GM23248 (cell line): ENCODE measurements around the gene NTN5. TPM values are rescaled to one million over a fixed set of nuclear protein-coding genes. Genes with fewer than 3 reads are reported as not detected.

Experiments used
- DNase-seq: peaks from one replicate; pipeline ENCODE4 v3.0.0-alpha.2; 2015
- H2AFZ ChIP-seq: fragments of 200-600 bp; sonication (generic); 2 replicates; pipeline ENCODE4 v1.6.1; 2016; ENCODE audit warnings: antibody characterized with exemption
- H3F3A ChIP-seq: fragments of 200-600 bp; sonication (generic); 2 replicates; pipeline ENCODE4 v1.6.1; 2016; ENCODE audit warnings: mild to moderate bottlenecking, antibody characterized with exemption, mixed run types; ENCODE audit not compliant: insufficient read depth
- H3K27ac ChIP-seq: fragments of 200-600 bp; sonication (generic); 2 replicates; pipeline ENCODE4 v1.5.1; 2016; ENCODE audit warnings: mild to moderate bottlenecking
- H3K27me3 ChIP-seq: fragments of 200-600 bp; sonication (generic); replicated peaks from 2 replicates; pipeline ENCODE4 v1.6.1; 2016; ENCODE audit warnings: mild to moderate bottlenecking; ENCODE audit not compliant: insufficient read depth
- H3K36me3 ChIP-seq: fragments of 200-600 bp; sonication (generic); 2 replicates; pipeline ENCODE4 v1.6.1; 2016; ENCODE audit warnings: low read depth, mild to moderate bottlenecking
- H3K4me1 ChIP-seq: fragments of 200-600 bp; sonication (generic); 2 replicates; pipeline ENCODE4 v1.6.1; 2016; ENCODE audit warnings: mild to moderate bottlenecking; ENCODE audit not compliant: insufficient read depth
- H3K4me2 ChIP-seq: fragments of 200-600 bp; sonication (generic); one replicate; pipeline ENCODE4 v1.6.1; 2016; ENCODE audit warnings: mild to moderate bottlenecking; ENCODE audit not compliant: unreplicated experiment
- H3K4me3 ChIP-seq: fragments of 200-600 bp; sonication (generic); 2 replicates; pipeline ENCODE4 v1.5.1; 2016; ENCODE audit warnings: mild to moderate bottlenecking
- H3K79me2 ChIP-seq: fragments of 200-600 bp; sonication (generic); 2 replicates; pipeline ENCODE4 v1.6.1; 2016; ENCODE audit warnings: mild to moderate bottlenecking; ENCODE audit not compliant: insufficient read depth
- H3K9ac ChIP-seq: fragments of 200-600 bp; sonication (generic); 2 replicates; pipeline ENCODE4 v1.6.1; 2016; ENCODE audit warnings: mild to moderate bottlenecking
- H3K9me2 ChIP-seq: fragments of 200-600 bp; sonication (generic); 2 replicates; pipeline ENCODE4 v1.6.1; 2016; ENCODE audit warnings: mixed run types, mild to moderate bottlenecking, moderate library complexity; ENCODE audit not compliant: insufficient read depth
- H3K9me3 ChIP-seq: fragments of 200-600 bp; sonication (generic); one replicate; pipeline ENCODE4 v1.6.1; 2017; ENCODE audit warnings: low read depth
- H4K20me1 ChIP-seq: fragments of 200-600 bp; sonication (generic); 2 replicates; pipeline ENCODE4 v1.6.0; 2016; ENCODE audit not compliant: insufficient read depth
- EZH2 ChIP-seq: fragments of 200-600 bp; sonication (generic); IDR thresholded peaks from 2 replicates; pipeline ENCODE4 v1.6.1; 2018; ENCODE audit warnings: antibody characterized with exemption, mild to moderate bottlenecking; ENCODE audit not compliant: insufficient read depth, poor library complexity, severe bottlenecking
- EZH2phosphoT487 ChIP-seq: fragments of 200-600 bp; sonication (generic); IDR thresholded peaks from 2 replicates; pipeline ENCODE4 v1.6.1; 2018; ENCODE audit warnings: antibody characterized with exemption, moderate library complexity, mild to moderate bottlenecking, low read depth; ENCODE audit not compliant: insufficient read depth
- WGBS, 2 experiments: methylation state at CpG; one replicate each; pipeline ENCODE4 v1.1.6; 2015 to 2017; ENCODE audit warnings: low lambda C conversion rate in 2 of 2, low coverage in 1 of 2; ENCODE audit errors: missing lambda C conversion rate in 2 of 2; 5-methylcytosine and 5-hydroxymethylcytosine counted together
- in situ Hi-C: fragments of 300-500 bp; cut with MboI; formaldehyde crosslinking; loops from 2 replicates; pipeline ENCODE4 v1.15.0; 2020
- polyA plus RNA-seq: library from polyadenylated mRNA; unstranded; fragments of >200 nt; fragmentation: Nextera tagmentation; extraction: Ambion mirVana; gene quantifications from 2 replicates; pipeline ENCODE4 v1.2.1, GENCODE V29; 2016
- total RNA-seq: library from RNA; depleted of rRNA; stranded (reverse); fragments of >200 nt; shearing (Covaris generic); gene quantifications from 2 replicates; pipeline ENCODE4 v1.2.3, GENCODE V29; 2014

NTN5 gene
- total and polyA plus RNA-seq, 2 experiments from 2014 or later: 0.32 TPM; not detected in 1

GRCh38 chr19:48639483-48640375 is 33.1 kb downstream of the NTN5 start:
- in situ Hi-C loops: no loop called here
- Histone ChIP-seq H3K9me2 (no peaks in the 10 kb centered on the region), H3K36me3 (no peaks in the 10 kb centered on the region), H3K4me2 (no peak overlapping the region), H4K20me1 (no peaks in the 10 kb centered on the region), H3K4me1 (peaks cover 15% of the 10 kb centered on the region), H3K9me3 (no peaks in the 10 kb centered on the region), H3K27ac (no peak overlapping the region), H3K27me3 (no peaks in the 10 kb centered on the region), H3K9ac (no peak overlapping the region), H2AFZ (no peak overlapping the region), H3K4me3 (no peak overlapping the region), H3F3A (peaks cover 17% of the 10 kb centered on the region; the same call in 1 of the 2 replicates), H3K79me2 (no peaks in the 10 kb centered on the region)
- no peak for DNase-seq
- TF ChIP-seq EZH2 (no peak), EZH2phosphoT487 (no peak)
- 60 to 61% methylated on average over 31 to 33 of the region's 33 CpGs for WGBS, 2 experiments

- no peaks in the 10 kb centered on the region for H3K9me2 ChIP-seq
- DNase-seq: peak; percentile 28
- no peaks in the 10 kb centered on the region for H4K20me1 ChIP-seq
- no peaks in the 10 kb centered on the region for H3K9me3 ChIP-seq
- H3K27me3 ChIP-seq: no peaks in the 10 kb centered on the region
- H3F3A ChIP-seq: peaks cover 18% of the 10 kb centered on the region; the same call in 1 of the 2 replicates
- no peak overlapping the region for H3K27ac ChIP-seq
- H3K4me2 ChIP-seq: no peak overlapping the region
- no peaks in the 10 kb centered on the region for H3K36me3 ChIP-seq
- H3K79me2 ChIP-seq: no peaks in the 10 kb centered on the region
- WGBS, 2 experiments: 71 to 91% methylated on average over 12 to 16 of the region's 16 CpGs
- no peak for TF ChIP-seq EZH2phosphoT487
- TF ChIP-seq EZH2: no peak
- no peak overlapping the region for H3K4me3 ChIP-seq
- no peak overlapping the region for H3K9ac ChIP-seq
- peaks cover 22% of the 10 kb centered on the region for H3K4me1 ChIP-seq
- H2AFZ ChIP-seq: peak overlapping the region; percentile 80
- in situ Hi-C loops: no loop called here
Measured at GRCh38 chr19:48638831-48639381, 33.9 kb downstream of the NTN5 start.

GRCh38 chr19:48637948-48638830 is 34.6 kb downstream of the NTN5 start:
- no peaks in the 10 kb centered on the region for H4K20me1 ChIP-seq
- in situ Hi-C loops: no loop called here
- H3F3A ChIP-seq: peaks cover 18% of the 10 kb centered on the region; the same call in 1 of the 2 replicates
- no peaks in the 10 kb centered on the region for H3K9me2 ChIP-seq
- H3K4me2 ChIP-seq: peak overlapping the region; percentile 86
- peak overlapping the region; percentile 80 for H2AFZ ChIP-seq
- H3K36me3 ChIP-seq: no peaks in the 10 kb centered on the region
- 8 to 10% methylated on average over 22 to 29 of the region's 29 CpGs for WGBS, 2 experiments
- peak overlapping the region; percentile 87 for H3K27ac ChIP-seq
- H3K79me2 ChIP-seq: no peaks in the 10 kb centered on the region
- H3K9me3 ChIP-seq: no peaks in the 10 kb centered on the region
- no peaks in the 10 kb centered on the region for H3K27me3 ChIP-seq
- TF ChIP-seq EZH2 (no peak), EZH2phosphoT487 (no peak)
- peak; percentile 94 for DNase-seq
- H3K9ac ChIP-seq: peak overlapping the region; percentile 92
- peak overlapping the region; percentile 71 for H3K4me3 ChIP-seq
- H3K4me1 ChIP-seq: peaks cover 29% of the 10 kb centered on the region

GRCh38 chr19:48637449-48637947 is 35.3 kb downstream of the NTN5 start:
- no peaks in the 10 kb centered on the region for H3K9me2 ChIP-seq
- H3K27ac ChIP-seq: peak overlapping the region; percentile 87
- TF ChIP-seq EZH2phosphoT487: no peak
- TF ChIP-seq EZH2: no peak
- peak overlapping the region; percentile 71 for H3K4me3 ChIP-seq
- H4K20me1 ChIP-seq: no peaks in the 10 kb centered on the region
- in situ Hi-C loops: no loop called here
- H3K79me2 ChIP-seq: no peaks in the 10 kb centered on the region
- H3K4me2 ChIP-seq: peak overlapping the region; percentile 86
- peak overlapping the region; percentile 92 for H3K9ac ChIP-seq
- H3K4me1 ChIP-seq: peaks cover 36% of the 10 kb centered on the region
- WGBS, 2 experiments: 1 to 3% methylated on average over 26 to 35 of the region's 38 CpGs
- peak; percentile 98 for DNase-seq
- H3F3A ChIP-seq: peaks cover 21% of the 10 kb centered on the region
- H3K9me3 ChIP-seq: no peaks in the 10 kb centered on the region
- H2AFZ ChIP-seq: peak overlapping the region; percentile 80
- no peaks in the 10 kb centered on the region for H3K36me3 ChIP-seq
- no peaks in the 10 kb centered on the region for H3K27me3 ChIP-seq
